ENCODE measurements around the gene CISTR.

CISTR gene

DNA sequence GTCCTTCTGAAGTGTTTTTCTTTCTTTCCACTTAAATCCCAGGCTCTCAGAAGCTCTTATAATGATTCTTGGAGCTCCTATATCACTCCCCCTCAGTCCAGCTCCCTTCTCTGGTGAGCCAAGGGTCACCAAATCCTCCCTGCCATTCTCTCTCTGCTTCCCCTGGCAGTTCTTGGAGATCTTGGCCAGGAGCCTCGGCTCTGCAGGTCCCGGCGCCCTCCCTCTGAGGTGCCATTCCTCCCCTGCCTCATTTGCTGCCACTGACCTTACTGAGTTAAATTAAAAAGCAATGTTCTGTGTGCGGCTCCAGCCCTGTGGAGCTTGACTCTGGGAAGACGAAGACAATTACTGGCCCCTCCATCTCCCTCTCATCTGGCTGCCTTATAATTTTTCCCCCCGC lies 7.0 kb downstream of the CISTR start:
- Histone ChIP-seq H2BK120ac (ENCODE audit: low read depth, low read length) (no peak overlapping the region), H2BK15ac (ENCODE audit: low read length) (no peak overlapping the region), H3K9ac (ENCODE audit: low read depth, low read length, poor library complexity) (no peak overlapping the region), H3K14ac (ENCODE audit: low read length) (no peak overlapping the region), H2AK5ac (ENCODE audit: low read depth, low read length) (peak overlapping the region; percentile 71), H3K4me2 (ENCODE audit: insufficient read depth, low read length, poor library complexity, severe bottlenecking) (no peak overlapping the region), H3K4me1 (ENCODE audit: control insufficient read depth in 2 of 2, insufficient read depth in 1 of 2, low read depth in 1 of 2, low read length in 2 of 2) (peaks cover 14 to 29% of the 10 kb centered on the region in 2 donors), H4K91ac (ENCODE audit: low read depth, low read length, poor library complexity) (no peak overlapping the region), H2AFZ (ENCODE audit: low read length) (no peak overlapping the region), H3K18ac (ENCODE audit: low read length) (peak overlapping the region; percentile 74), H3K4ac (ENCODE audit: low read length) (no peak overlapping the region), H3K27me3 (ENCODE audit: control insufficient read depth in 3 of 3, insufficient read depth in 3 of 3, low read depth in 1 of 3, low read length in 3 of 3) (peaks cover 0 to 86% (median 27%) of the 10 kb centered on the region in 3 experiments), H3K36me3 (replicated peaks in 1 of 2; ENCODE audit: control insufficient read depth in 2 of 2, insufficient read depth in 2 of 2, low read length in 2 of 2) (no peaks in the 10 kb centered on the region), H3K23ac (ENCODE audit: low read depth, low read length, poor library complexity) (no peak overlapping the region), H2BK5ac (ENCODE audit: low read length) (no peak overlapping the region), H2BK12ac (ENCODE audit: low read length) (no peak overlapping the region), H4K8ac (ENCODE audit: low read depth, low read length) (no peak overlapping the region), H3K9me3 (replicated peaks in 1 of 2; ENCODE audit: control insufficient read depth in 2 of 2, insufficient read depth in 1 of 2, low read depth in 1 of 2, low read length in 2 of 2) (peaks cover 0 to 2% of the 10 kb centered on the region in 2 donors), H3K4me3 (ENCODE audit: low read length in 2 of 2) (no peak overlapping the region), H3K79me1 (ENCODE audit: low read depth, low read length) (no peaks in the 10 kb centered on the region), H3K27ac (replicated peaks; ENCODE audit: low read length) (no peak overlapping the region)
- no peak for DNase-seq (ENCODE audit: low spot score)
- WGBS, 2 donors (ENCODE audit: extremely low coverage in 2 of 2, insufficient read length in 2 of 2, insufficient replicate concordance in 1 of 2) = no CpG with 5 or more reads among the region's 6 CpGs

DNA sequence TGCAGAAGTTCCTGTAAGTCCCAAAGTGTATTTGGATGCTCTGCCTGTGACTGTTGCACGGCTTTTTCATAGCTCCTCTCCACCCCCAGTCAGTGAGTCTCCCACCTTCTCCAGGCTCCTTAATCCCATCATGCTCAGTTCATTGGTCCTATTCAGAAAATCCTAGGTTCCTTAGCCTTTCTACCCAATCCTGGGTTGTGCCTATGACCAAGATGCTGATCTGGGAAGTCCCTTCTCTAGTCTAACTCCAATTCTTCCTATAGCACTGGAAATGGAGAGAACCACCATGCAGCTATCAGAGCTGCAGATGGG lies 7.7 kb downstream of the CISTR start:
- no CpG with 5 or more reads among the region's 1 CpG for WGBS, 2 donors (ENCODE audit: extremely low coverage in 2 of 2, insufficient read length in 2 of 2, insufficient replicate concordance in 1 of 2)
- Histone ChIP-seq H3K4me2 (ENCODE audit: insufficient read depth, low read length, poor library complexity, severe bottlenecking) (peak overlapping the region; percentile 55), H3K79me1 (ENCODE audit: low read depth, low read length) (no peaks in the 10 kb centered on the region), H3K27ac (replicated peaks; ENCODE audit: low read length) (no peak overlapping the region), H2AK5ac (ENCODE audit: low read depth, low read length) (no peak overlapping the region), H2BK120ac (ENCODE audit: low read depth, low read length) (no peak overlapping the region), H3K14ac (ENCODE audit: low read length) (no peak overlapping the region), H3K36me3 (replicated peaks in 1 of 2; ENCODE audit: control insufficient read depth in 2 of 2, insufficient read depth in 2 of 2, low read length in 2 of 2) (no peaks in the 10 kb centered on the region), H2BK5ac (ENCODE audit: low read length) (no peak overlapping the region), H3K4ac (ENCODE audit: low read length) (no peak overlapping the region), H2BK12ac (ENCODE audit: low read length) (no peak overlapping the region), H2AFZ (ENCODE audit: low read length) (no peak overlapping the region), H3K23ac (ENCODE audit: low read depth, low read length, poor library complexity) (no peak overlapping the region), H3K4me3 (ENCODE audit: low read length in 2 of 2) (no peak overlapping the region), H4K91ac (ENCODE audit: low read depth, low read length, poor library complexity) (no peak overlapping the region), H3K9me3 (replicated peaks in 1 of 2; ENCODE audit: control insufficient read depth in 2 of 2, insufficient read depth in 1 of 2, low read depth in 1 of 2, low read length in 2 of 2) (peaks cover 0 to 2% of the 10 kb centered on the region in 2 donors), H2BK15ac (ENCODE audit: low read length) (no peak overlapping the region), H3K27me3 (ENCODE audit: control insufficient read depth in 3 of 3, insufficient read depth in 3 of 3, low read depth in 1 of 3, low read length in 3 of 3) (peaks cover 0 to 85% (median 29%) of the 10 kb centered on the region in 3 experiments), H3K9ac (ENCODE audit: low read depth, low read length, poor library complexity) (no peak overlapping the region), H3K4me1 (ENCODE audit: control insufficient read depth in 2 of 2, insufficient read depth in 1 of 2, low read depth in 1 of 2, low read length in 2 of 2) (peaks cover 20 to 33% of the 10 kb centered on the region in 2 donors), H4K8ac (ENCODE audit: low read depth, low read length) (no peak overlapping the region), H3K18ac (ENCODE audit: low read length) (peak overlapping the region; percentile 12)
- peak; percentile 58 for DNase-seq (ENCODE audit: low spot score)

DNA sequence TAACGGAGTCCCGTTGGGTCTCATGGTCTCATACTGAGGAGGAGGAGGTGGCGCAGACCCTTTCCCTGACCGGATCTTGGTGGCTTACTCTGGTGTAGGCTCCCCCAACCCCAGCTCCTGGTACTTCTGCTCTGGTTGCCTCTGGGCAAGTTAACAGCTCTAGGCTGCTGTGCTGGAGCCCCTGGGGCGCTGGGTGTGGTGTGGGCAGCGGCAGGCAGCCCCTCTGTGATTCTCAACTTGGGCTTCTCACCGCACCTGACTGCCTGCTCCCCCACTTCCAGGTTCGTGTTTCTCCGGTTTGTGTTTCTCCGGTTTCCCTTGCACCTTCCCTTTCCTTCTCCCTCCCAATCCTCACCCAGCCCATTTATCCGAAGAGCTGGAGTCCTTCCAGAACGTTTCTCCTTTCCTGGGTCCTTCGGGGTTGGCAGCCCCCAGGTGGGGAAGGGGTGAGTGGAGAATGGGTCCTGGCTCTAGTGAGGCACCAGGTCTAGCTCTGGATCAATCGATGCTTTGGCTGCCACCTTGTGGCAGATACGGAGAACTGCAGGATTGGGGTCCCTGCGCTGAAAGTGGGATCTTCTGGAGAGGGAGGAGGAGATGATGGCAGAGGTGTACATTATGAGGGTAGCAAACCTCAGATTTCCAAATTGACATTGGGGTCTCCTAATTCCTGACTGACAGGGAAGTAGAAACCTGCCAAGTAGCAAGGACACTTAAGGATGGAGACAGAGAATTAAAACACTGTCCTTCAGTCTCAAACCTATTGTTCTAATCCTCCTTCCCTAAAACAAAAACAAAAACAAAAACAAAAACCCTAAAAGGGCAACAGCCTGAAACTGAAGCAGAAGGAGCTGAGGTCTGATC lies 8.3 kb downstream of the CISTR start:
- Histone ChIP-seq H2AK5ac (ENCODE audit: low read depth, low read length) (peak overlapping the region; percentile 20), H3K9ac (ENCODE audit: low read depth, low read length, poor library complexity) (no peak overlapping the region), H3K14ac (ENCODE audit: low read length) (no peak overlapping the region)

DNA sequence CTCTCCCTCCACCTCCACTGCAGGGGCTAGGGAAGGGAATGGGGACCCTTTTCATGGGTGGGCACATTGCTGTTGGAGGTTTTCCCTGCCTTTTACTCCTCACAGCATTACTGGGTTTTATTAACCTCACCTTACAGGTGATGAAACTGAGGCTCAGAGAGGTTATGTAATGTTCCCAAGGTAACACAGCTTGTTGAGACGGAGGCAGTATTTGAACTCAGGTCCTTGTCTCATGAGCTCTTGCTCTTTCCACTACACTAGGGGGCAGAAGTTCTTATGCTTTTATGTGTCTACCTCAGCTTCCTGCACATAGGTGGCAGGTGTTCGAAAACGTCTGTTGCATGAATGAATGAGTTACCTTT lies 11.7 kb downstream of the CISTR start:
- Histone ChIP-seq H3K27ac (replicated peaks; ENCODE audit: low read length) (no peak overlapping the region), H3K36me3 (replicated peaks in 1 of 2; ENCODE audit: control insufficient read depth in 2 of 2, insufficient read depth in 2 of 2, low read length in 2 of 2) (no peaks in the 10 kb centered on the region), H4K91ac (ENCODE audit: low read depth, low read length, poor library complexity) (no peak overlapping the region), H3K14ac (ENCODE audit: low read length) (no peak overlapping the region), H2BK120ac (ENCODE audit: low read depth, low read length) (no peak overlapping the region), H2AK5ac (ENCODE audit: low read depth, low read length) (no peak overlapping the region), H3K9me3 (replicated peaks in 1 of 2; ENCODE audit: control insufficient read depth in 2 of 2, insufficient read depth in 1 of 2, low read depth in 1 of 2, low read length in 2 of 2) (peaks cover 0 to 2% of the 10 kb centered on the region in 2 donors), H3K4me3 (ENCODE audit: low read length in 2 of 2) (no peak overlapping the region), H3K23ac (ENCODE audit: low read depth, low read length, poor library complexity) (no peak overlapping the region), H2BK15ac (ENCODE audit: low read length) (no peak overlapping the region), H3K79me1 (ENCODE audit: low read depth, low read length) (no peaks in the 10 kb centered on the region), H3K4ac (ENCODE audit: low read length) (no peak overlapping the region), H2BK5ac (ENCODE audit: low read length) (no peak overlapping the region), H3K4me1 (ENCODE audit: control insufficient read depth in 2 of 2, insufficient read depth in 1 of 2, low read depth in 1 of 2, low read length in 2 of 2) (peaks cover 5 to 33% of the 10 kb centered on the region in 2 donors), H2AFZ (ENCODE audit: low read length) (no peak overlapping the region), H3K9ac (ENCODE audit: low read depth, low read length, poor library complexity) (no peak overlapping the region), H4K8ac (ENCODE audit: low read depth, low read length) (no peak overlapping the region), H2BK12ac (ENCODE audit: low read length) (no peak overlapping the region), H3K18ac (ENCODE audit: low read length) (no peak overlapping the region), H3K4me2 (ENCODE audit: insufficient read depth, low read length, poor library complexity, severe bottlenecking) (no peak overlapping the region), H3K27me3 (ENCODE audit: control insufficient read depth in 3 of 3, insufficient read depth in 3 of 3, low read depth in 1 of 3, low read length in 3 of 3) (peaks cover 3 to 88% (median 40%) of the 10 kb centered on the region in 3 experiments)
- WGBS, 2 donors (ENCODE audit: extremely low coverage in 2 of 2, insufficient read length in 2 of 2, insufficient replicate concordance in 1 of 2) = no CpG with 5 or more reads among the region's 3 CpGs
- no peak for DNase-seq (ENCODE audit: low spot score)

More for the DNA sequence above, 8.3 kb downstream of the CISTR start:
- Histone ChIP-seq H3K4me2 (ENCODE audit: insufficient read depth, low read length, poor library complexity, severe bottlenecking) (peak overlapping the region; percentile 55), H4K91ac (ENCODE audit: low read depth, low read length, poor library complexity) (no peak overlapping the region), H3K4me1 (ENCODE audit: control insufficient read depth in 2 of 2, insufficient read depth in 1 of 2, low read depth in 1 of 2, low read length in 2 of 2) (peaks cover 17 to 35% of the 10 kb centered on the region in 2 donors), H2AFZ (ENCODE audit: low read length) (peak overlapping the region; percentile 39), H4K8ac (ENCODE audit: low read depth, low read length) (no peak overlapping the region), H3K27ac (replicated peaks; ENCODE audit: low read length) (no peak overlapping the region), H2BK5ac (ENCODE audit: low read length) (no peak overlapping the region), H3K4ac (ENCODE audit: low read length) (no peak overlapping the region), H2BK15ac (ENCODE audit: low read length) (peak overlapping the region; percentile 23), H3K79me1 (ENCODE audit: low read depth, low read length) (no peaks in the 10 kb centered on the region), H3K27me3 (ENCODE audit: control insufficient read depth in 3 of 3, insufficient read depth in 3 of 3, low read depth in 1 of 3, low read length in 3 of 3) (peaks cover 3 to 85% (median 30%) of the 10 kb centered on the region in 3 experiments), H2BK120ac (ENCODE audit: low read depth, low read length) (peak overlapping the region; percentile 22), H3K36me3 (replicated peaks in 1 of 2; ENCODE audit: control insufficient read depth in 2 of 2, insufficient read depth in 2 of 2, low read length in 2 of 2) (no peaks in the 10 kb centered on the region), H3K18ac (ENCODE audit: low read length) (peak overlapping the region; percentile 70), H3K23ac (ENCODE audit: low read depth, low read length, poor library complexity) (no peak overlapping the region), H2BK12ac (ENCODE audit: low read length) (no peak overlapping the region), H3K9me3 (replicated peaks in 1 of 2; ENCODE audit: control insufficient read depth in 2 of 2, insufficient read depth in 1 of 2, low read depth in 1 of 2, low read length in 2 of 2) (peaks cover 0 to 2% of the 10 kb centered on the region in 2 donors), H3K4me3 (ENCODE audit: low read length in 2 of 2) (no peak overlapping the region)
- peak; percentile 85 for DNase-seq (ENCODE audit: low spot score)
- no CpG with 5 or more reads among the region's 16 CpGs for WGBS, 2 donors (ENCODE audit: extremely low coverage in 2 of 2, insufficient read length in 2 of 2, insufficient replicate concordance in 1 of 2)

Measured in neuronal stem cell (in vitro differentiated cells).